Activated naive CD4-positive, alpha-beta T cell treated with Interleukin-2 at 50 U/mL for 16 hours (primary cell): ENCODE data around the gene ITPRID2.
A peak's percentile ranks its signal among the peaks of the same experiment; 100 is the strongest.

Experiments
- DNase-seq: peaks from one replicate; pipeline ENCODE4 v3.0.0-alpha.2; 2020

Gene ITPRID2

GRCh38 chr2:181891258-181891965, at the start of gene ITPRID2:
ITPRID2 (plus strand) TSS chr2:181891730; CDS start chr2:181892067, 337 bp downstream.
- DNase-seq, result peak; percentile 64

- no peak for DNase-seq
Measured at GRCh38 chr2:181844551-181845290, 46.8 kb upstream of the ITPRID2 start.

GRCh38 chr2:181846399-181847197, 44.9 kb upstream of the ITPRID2 start:
- DNase-seq, result no peak

GRCh38 chr2:181847198-181847556, 44.4 kb upstream of the ITPRID2 start:
- no peak for DNase-seq

GRCh38 chr2:181847702-181848101, 43.8 kb upstream of the ITPRID2 start:
- DNase-seq, result no peak

- DNase-seq, result no peak
Measured at GRCh38 chr2:181848261-181848886, 43.2 kb upstream of the ITPRID2 start.

- no peak for DNase-seq
Measured at GRCh38 chr2:181849601-181850000, 41.9 kb upstream of the ITPRID2 start.

- no peak for DNase-seq
Measured at GRCh38 chr2:181850936-181851560, 40.5 kb upstream of the ITPRID2 start.

- no peak for DNase-seq
Measured at GRCh38 chr2:181851726-181852125, 39.8 kb upstream of the ITPRID2 start.

- DNase-seq, result no peak
Measured at GRCh38 chr2:181853696-181854095, 37.8 kb upstream of the ITPRID2 start.

GRCh38 chr2:181857483-181857882, 34.0 kb upstream of the ITPRID2 start:
- DNase-seq, result no peak

GRCh38 chr2:181858600-181858999, 32.9 kb upstream of the ITPRID2 start:
- no peak for DNase-seq

- DNase-seq, result no peak
Measured at GRCh38 chr2:181859123-181859522, 32.4 kb upstream of the ITPRID2 start.

GRCh38 chr2:181859803-181860202, 31.7 kb upstream of the ITPRID2 start:
- no peak for DNase-seq

- DNase-seq, result no peak
Measured at GRCh38 chr2:181861379-181861778, 30.2 kb upstream of the ITPRID2 start.

GRCh38 chr2:181862583-181863281, 28.8 kb upstream of the ITPRID2 start:
- DNase-seq, result no peak

- no peak for DNase-seq
Measured at GRCh38 chr2:181872178-181872577, 19.4 kb upstream of the ITPRID2 start.

GRCh38 chr2:181876614-181877063, 14.9 kb upstream of the ITPRID2 start:
- no peak for DNase-seq

- DNase-seq, result no peak
Measured at GRCh38 chr2:181877181-181877664, 14.3 kb upstream of the ITPRID2 start.

- no peak for DNase-seq
Measured at GRCh38 chr2:181878448-181878847, 13.1 kb upstream of the ITPRID2 start.

GRCh38 chr2:181879295-181879694, 12.2 kb upstream of the ITPRID2 start:
- no peak for DNase-seq
